OCI-LY1 (cell line): ENCODE measurements around the gene CACNA2D1.

Experiments used
- H2AFZ ChIP-seq: fragments of 200-600 bp; sonication (generic), shearing (Covaris generic); 2 replicates; pipeline ENCODE4 v1.6.0; 2014; ENCODE audit warnings: antibody characterized with exemption, mild to moderate bottlenecking, low read length
- H3F3A ChIP-seq: fragments of 200-600 bp; sonication (generic), shearing (Covaris generic); 2 replicates; pipeline ENCODE4 v1.6.0; 2014; ENCODE audit warnings: mild to moderate bottlenecking, antibody characterized with exemption, low read length, moderate library complexity; ENCODE audit not compliant: insufficient read depth
- H3K27ac ChIP-seq: fragments of 200-600 bp; sonication (generic); 2 replicates; pipeline ENCODE4 v1.5.1; 2014; ENCODE audit warnings: low read length, mixed run types, mild to moderate bottlenecking, low read depth; ENCODE audit not compliant: poor library complexity, severe bottlenecking
- H3K27me3 ChIP-seq: fragments of 200-600 bp; sonication (generic); 2 replicates; pipeline ENCODE4 v1.6.0; 2014; ENCODE audit warnings: antibody characterized with exemption, mild to moderate bottlenecking, low read length, moderate library complexity; ENCODE audit not compliant: insufficient read depth
- H3K36me3 ChIP-seq: fragments of 200-600 bp; sonication (generic); 2 replicates; pipeline ENCODE4 v1.6.1; 2014; ENCODE audit warnings: mild to moderate bottlenecking, antibody characterized with exemption, low read length, moderate library complexity, mixed read lengths; ENCODE audit not compliant: insufficient read depth
- H3K4me1 ChIP-seq: fragments of 200-600 bp; sonication (generic); 2 replicates; pipeline ENCODE4 v1.5.1; 2014; ENCODE audit warnings: mild to moderate bottlenecking, low read length, moderate library complexity; ENCODE audit not compliant: insufficient read depth, severe bottlenecking
- H3K4me2 ChIP-seq: fragments of 200-600 bp; sonication (generic), shearing (Covaris generic); 2 replicates; pipeline ENCODE4 v1.6.1; 2014; ENCODE audit warnings: low read length
- H3K4me3 ChIP-seq: fragments of 200-600 bp; sonication (generic); 2 replicates; pipeline ENCODE4 v1.5.1; 2014; ENCODE audit warnings: low read length, low read depth, mild to moderate bottlenecking, mixed read lengths; ENCODE audit not compliant: poor library complexity, severe bottlenecking
- H3K79me2 ChIP-seq: fragments of 200-600 bp; shearing (Covaris generic); 2 replicates; pipeline ENCODE4 v1.6.1; 2016; ENCODE audit warnings: mixed run types, low read length, mixed read lengths; ENCODE audit not compliant: insufficient read depth
- H3K9ac ChIP-seq: fragments of 200-600 bp; sonication (generic), shearing (Covaris generic); 2 replicates; pipeline ENCODE4 v1.6.1; 2014; ENCODE audit warnings: mild to moderate bottlenecking, low read length, mixed read lengths
- H3K9me2 ChIP-seq: fragments of 200-600 bp; sonication (generic), shearing (Covaris generic); 2 replicates; pipeline ENCODE4 v1.6.1; 2014; ENCODE audit warnings: low read depth, mild to moderate bottlenecking, low read length, mixed read lengths
- H3K9me3 ChIP-seq: fragments of 200-600 bp; shearing (Covaris generic); 2 replicates; pipeline ENCODE4 v1.6.1; 2014; ENCODE audit warnings: low read length, mixed read lengths
- H4K20me1 ChIP-seq: fragments of 200-600 bp; sonication (generic), shearing (Covaris generic); 2 replicates; pipeline ENCODE4 v1.6.0; 2016; ENCODE audit warnings: mild to moderate bottlenecking, low read length; ENCODE audit not compliant: insufficient read depth
- CTCF ChIP-seq: fragments of 200-600 bp; sonication (generic), shearing (Covaris generic); IDR thresholded peaks from 2 replicates; pipeline ENCODE4 v1.5.1; 2017; ENCODE audit warnings: mild to moderate bottlenecking, antibody characterized with exemption, low read length, moderate library complexity, mixed read lengths
- EZH2 ChIP-seq: fragments of 200-600 bp; sonication (generic), shearing (Covaris generic); IDR thresholded peaks from 2 replicates; pipeline ENCODE4 v1.8.0; 2017; ENCODE audit warnings: borderline replicate concordance, mixed run types, mild to moderate bottlenecking, antibody characterized with exemption, low read length, moderate library complexity, mixed read lengths

Gene CACNA2D1

GRCh38 chr7:82211333-82211732, 232.2 kb downstream of the CACNA2D1 start:
- Histone ChIP-seq H3K4me3 (no peak overlapping the region), H3F3A (no peaks in the 10 kb centered on the region), H3K27ac (no peak overlapping the region), H3K9me2 (no peaks in the 10 kb centered on the region), H3K9me3 (no peaks in the 10 kb centered on the region), H4K20me1 (no peaks in the 10 kb centered on the region), H3K36me3 (no peaks in the 10 kb centered on the region), H3K4me2 (no peak overlapping the region), H3K9ac (no peak overlapping the region), H3K79me2 (no peaks in the 10 kb centered on the region), H3K4me1 (no peaks in the 10 kb centered on the region), H2AFZ (no peak overlapping the region), H3K27me3 (no peaks in the 10 kb centered on the region)
- TF ChIP-seq EZH2 (no peak), CTCF (no peak)

GRCh38 chr7:82210416-82211184, 233.0 kb downstream of the CACNA2D1 start:
- Histone ChIP-seq H3K9me2 (no peaks in the 10 kb centered on the region), H3K4me3 (no peak overlapping the region), H3F3A (no peaks in the 10 kb centered on the region), H3K4me1 (no peaks in the 10 kb centered on the region), H3K79me2 (no peaks in the 10 kb centered on the region), H3K27ac (no peak overlapping the region), H3K4me2 (no peak overlapping the region), H4K20me1 (no peaks in the 10 kb centered on the region), H3K36me3 (no peaks in the 10 kb centered on the region), H3K27me3 (no peaks in the 10 kb centered on the region), H3K9ac (no peak overlapping the region), H3K9me3 (no peaks in the 10 kb centered on the region), H2AFZ (no peak overlapping the region)
- TF ChIP-seq EZH2 (no peak), CTCF (no peak)

- Histone ChIP-seq H3K9me3 (no peaks in the 10 kb centered on the region), H2AFZ (no peak overlapping the region), H3K27ac (no peak overlapping the region), H3K36me3 (no peaks in the 10 kb centered on the region), H3K4me2 (no peak overlapping the region), H3F3A (no peaks in the 10 kb centered on the region), H3K27me3 (no peaks in the 10 kb centered on the region), H3K79me2 (no peaks in the 10 kb centered on the region), H4K20me1 (no peaks in the 10 kb centered on the region), H3K4me3 (no peak overlapping the region), H3K9me2 (no peaks in the 10 kb centered on the region), H3K4me1 (no peaks in the 10 kb centered on the region), H3K9ac (no peak overlapping the region)
- no peak for TF ChIP-seq EZH2
- TF ChIP-seq CTCF = no peak
Observed at GRCh38 chr7:82209179-82209747, 234.3 kb downstream of the CACNA2D1 start.
